Neural cell (in vitro differentiated cells): ENCODE measurements around the gene FHOD3. TPM values are rescaled to one million over a fixed set of nuclear protein-coding genes. Genes with fewer than 3 reads are reported as not detected.

Experiments used
- H2AFZ ChIP-seq: fragments of 200-600, 300-800 bp; sonication (generic), shearing (Covaris generic); 2 replicates; pipeline ENCODE4 v1.6.0; 2014; ENCODE audit warnings: low read depth, mild to moderate bottlenecking, antibody characterized with exemption, low read length, moderate library complexity
- H3F3A ChIP-seq: fragments of 200-600 bp; shearing (Covaris generic); 2 replicates; pipeline ENCODE4 v1.6.1; 2016; ENCODE audit warnings: mild to moderate bottlenecking, moderate library complexity, mixed read lengths, antibody characterized with exemption, low read length; ENCODE audit not compliant: insufficient read depth, poor library complexity, severe bottlenecking
- H3K27ac ChIP-seq: fragments of 200-600, 300-800 bp; sonication (generic), shearing (Covaris generic); 2 replicates; pipeline ENCODE4 v1.5.1; 2014; ENCODE audit warnings: mild to moderate bottlenecking, low read length, moderate library complexity
- H3K27me3 ChIP-seq: fragments of 300-800, 200-600 bp; sonication (generic), shearing (Covaris generic); 2 replicates; pipeline ENCODE4 v1.6.0; 2014; ENCODE audit warnings: mild to moderate bottlenecking, low read depth, low read length, moderate library complexity; ENCODE audit not compliant: insufficient read depth
- H3K36me3 ChIP-seq: fragments of 300-800, 200-600 bp; sonication (generic), shearing (Covaris generic); 2 replicates; pipeline ENCODE4 v1.5.1; 2014; ENCODE audit warnings: mild to moderate bottlenecking, antibody characterized with exemption, low read length, moderate library complexity; ENCODE audit not compliant: insufficient read depth
- H3K4me2 ChIP-seq: fragments of 300-800, 200-600 bp; sonication (generic), shearing (Covaris generic); 2 replicates; pipeline ENCODE4 v1.6.0; 2014; ENCODE audit warnings: mild to moderate bottlenecking, low read length
- H3K4me3 ChIP-seq: fragments of 300-800, 200-600 bp; sonication (generic), shearing (Covaris generic); 2 replicates; pipeline ENCODE4 v1.5.1; 2014; ENCODE audit warnings: mild to moderate bottlenecking, low read length, moderate library complexity
- H3K79me2 ChIP-seq: fragments of 200-600 bp; shearing (Covaris generic); replicated peaks from 2 replicates; pipeline ENCODE4 v1.6.0; 2014; ENCODE audit warnings: mild to moderate bottlenecking, low read length, moderate library complexity; ENCODE audit not compliant: insufficient read depth
- H3K9ac ChIP-seq: fragments of 300-800, 200-600 bp; sonication (generic), shearing (Covaris generic); 2 replicates; pipeline ENCODE4 v1.6.1; 2016; ENCODE audit warnings: mild to moderate bottlenecking, low read length, mixed read lengths
- H3K9me2 ChIP-seq: fragments of 200-600 bp; shearing (Covaris generic); 2 replicates; pipeline ENCODE4 v1.6.1; 2016; ENCODE audit warnings: mild to moderate bottlenecking, low read length, mixed read lengths; ENCODE audit not compliant: insufficient read depth
- H3K9me3 ChIP-seq: fragments of 200-600, 300-800 bp; sonication (generic), shearing (Covaris generic); 2 replicates; pipeline ENCODE4 v1.6.1; 2016; ENCODE audit warnings: mild to moderate bottlenecking, mixed run types, low read length, moderate library complexity, mixed read lengths
- H4K20me1 ChIP-seq: fragments of 200-600 bp; shearing (Covaris generic); 2 replicates; pipeline ENCODE4 v1.6.1; 2016; ENCODE audit warnings: mild to moderate bottlenecking, mixed run types; ENCODE audit not compliant: insufficient read depth
- EP300 ChIP-seq: fragments of 450-650 bp; conservative IDR thresholded peaks from 2 replicates; pipeline ENCODE4 v1.6.1; 2014; ENCODE audit warnings: antibody characterized with exemption, mild to moderate bottlenecking, moderate library complexity; ENCODE audit not compliant: poor library complexity, severe bottlenecking
- EZH2 ChIP-seq: fragments of 200-600, 300-800 bp; shearing (Covaris generic), sonication (generic); IDR thresholded peaks from 2 replicates; pipeline ENCODE4 v1.6.1; 2014; ENCODE audit warnings: antibody characterized with exemption, low read length, borderline replicate concordance, mild to moderate bottlenecking; ENCODE audit not compliant: insufficient read depth, poor library complexity, severe bottlenecking
- MXI1 ChIP-seq: fragments of 450-650 bp; conservative IDR thresholded peaks from 2 replicates; pipeline ENCODE4 v1.6.1; 2014; ENCODE audit warnings: antibody characterized with exemption, mild to moderate bottlenecking; ENCODE audit not compliant: poor library complexity, severe bottlenecking
- POLR2AphosphoS5 ChIP-seq: IDR thresholded peaks from 2 replicates; pipeline ENCODE4 v1.6.1; 2012
- RAD21 ChIP-seq: fragments of 450-650 bp; conservative IDR thresholded peaks from 2 replicates; pipeline ENCODE4 v1.6.1; 2014; ENCODE audit warnings: antibody characterized with exemption, mild to moderate bottlenecking, moderate library complexity
- SMC3 ChIP-seq: fragments of 450-650 bp; conservative IDR thresholded peaks from 2 replicates; pipeline ENCODE4 v1.6.1; 2014; ENCODE audit warnings: antibody characterized with exemption, mild to moderate bottlenecking, moderate library complexity; ENCODE audit not compliant: poor library complexity
- TAF1 ChIP-seq: IDR thresholded peaks from 2 replicates; pipeline ENCODE4 v1.6.1; 2012; ENCODE audit warnings: low read depth
- polyA plus RNA-seq: library from polyadenylated mRNA; depleted of rRNA; stranded (reverse); fragments of >200 nt; gene quantifications from 2 replicates; pipeline ENCODE4 v1.2.3, GENCODE V29; 2014
- TF ChIP-seq, protein P1 (sequence below): IDR thresholded peaks from 2 replicates; pipeline ENCODE4 v1.6.1; 2012; ENCODE audit warnings: borderline replicate concordance
- TF ChIP-seq, protein P2 (sequence below): fragments of 450-650 bp; IDR thresholded peaks from 2 replicates; pipeline ENCODE4 v1.5.1; 2014; ENCODE audit warnings: antibody characterized with exemption, mild to moderate bottlenecking, moderate library complexity; ENCODE audit not compliant: poor library complexity, severe bottlenecking

Gene FHOD3
- polyA plus RNA-seq, 1 donor from 2014 or later: 19.4 TPM

DNA sequence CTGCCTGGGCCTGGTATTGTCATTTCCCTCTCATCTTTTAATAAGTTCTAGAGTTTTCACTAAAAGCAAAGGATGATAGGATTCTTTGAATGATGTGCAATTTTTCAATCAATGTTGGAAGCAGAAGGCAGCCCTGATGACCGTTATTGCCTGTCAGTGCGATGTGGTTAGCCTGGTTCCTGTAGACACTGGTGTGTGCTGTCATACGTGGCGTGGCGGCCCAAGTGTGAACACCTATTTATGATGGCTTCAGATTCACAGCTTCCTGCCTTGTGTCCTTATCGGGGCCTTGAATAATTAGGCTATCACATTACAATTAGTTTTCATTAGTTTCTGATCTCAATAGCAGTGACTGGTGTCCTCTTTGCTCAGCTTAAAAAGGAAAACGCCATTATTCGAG is 312.7 kb downstream of the FHOD3 start:
- H3K9ac ChIP-seq: no peak overlapping the region
- no peaks in the 10 kb centered on the region for H4K20me1 ChIP-seq
- no peak overlapping the region for H3K27ac ChIP-seq
- TF ChIP-seq, protein P1, sequence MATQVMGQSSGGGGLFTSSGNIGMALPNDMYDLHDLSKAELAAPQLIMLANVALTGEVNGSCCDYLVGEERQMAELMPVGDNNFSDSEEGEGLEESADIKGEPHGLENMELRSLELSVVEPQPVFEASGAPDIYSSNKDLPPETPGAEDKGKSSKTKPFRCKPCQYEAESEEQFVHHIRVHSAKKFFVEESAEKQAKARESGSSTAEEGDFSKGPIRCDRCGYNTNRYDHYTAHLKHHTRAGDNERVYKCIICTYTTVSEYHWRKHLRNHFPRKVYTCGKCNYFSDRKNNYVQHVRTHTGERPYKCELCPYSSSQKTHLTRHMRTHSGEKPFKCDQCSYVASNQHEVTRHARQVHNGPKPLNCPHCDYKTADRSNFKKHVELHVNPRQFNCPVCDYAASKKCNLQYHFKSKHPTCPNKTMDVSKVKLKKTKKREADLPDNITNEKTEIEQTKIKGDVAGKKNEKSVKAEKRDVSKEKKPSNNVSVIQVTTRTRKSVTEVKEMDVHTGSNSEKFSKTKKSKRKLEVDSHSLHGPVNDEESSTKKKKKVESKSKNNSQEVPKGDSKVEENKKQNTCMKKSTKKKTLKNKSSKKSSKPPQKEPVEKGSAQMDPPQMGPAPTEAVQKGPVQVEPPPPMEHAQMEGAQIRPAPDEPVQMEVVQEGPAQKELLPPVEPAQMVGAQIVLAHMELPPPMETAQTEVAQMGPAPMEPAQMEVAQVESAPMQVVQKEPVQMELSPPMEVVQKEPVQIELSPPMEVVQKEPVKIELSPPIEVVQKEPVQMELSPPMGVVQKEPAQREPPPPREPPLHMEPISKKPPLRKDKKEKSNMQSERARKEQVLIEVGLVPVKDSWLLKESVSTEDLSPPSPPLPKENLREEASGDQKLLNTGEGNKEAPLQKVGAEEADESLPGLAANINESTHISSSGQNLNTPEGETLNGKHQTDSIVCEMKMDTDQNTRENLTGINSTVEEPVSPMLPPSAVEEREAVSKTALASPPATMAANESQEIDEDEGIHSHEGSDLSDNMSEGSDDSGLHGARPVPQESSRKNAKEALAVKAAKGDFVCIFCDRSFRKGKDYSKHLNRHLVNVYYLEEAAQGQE: no peak
- TF ChIP-seq EP300: no peak
- no peak for TF ChIP-seq MXI1
- no peak for TF ChIP-seq RAD21
- TF ChIP-seq, protein P2, sequence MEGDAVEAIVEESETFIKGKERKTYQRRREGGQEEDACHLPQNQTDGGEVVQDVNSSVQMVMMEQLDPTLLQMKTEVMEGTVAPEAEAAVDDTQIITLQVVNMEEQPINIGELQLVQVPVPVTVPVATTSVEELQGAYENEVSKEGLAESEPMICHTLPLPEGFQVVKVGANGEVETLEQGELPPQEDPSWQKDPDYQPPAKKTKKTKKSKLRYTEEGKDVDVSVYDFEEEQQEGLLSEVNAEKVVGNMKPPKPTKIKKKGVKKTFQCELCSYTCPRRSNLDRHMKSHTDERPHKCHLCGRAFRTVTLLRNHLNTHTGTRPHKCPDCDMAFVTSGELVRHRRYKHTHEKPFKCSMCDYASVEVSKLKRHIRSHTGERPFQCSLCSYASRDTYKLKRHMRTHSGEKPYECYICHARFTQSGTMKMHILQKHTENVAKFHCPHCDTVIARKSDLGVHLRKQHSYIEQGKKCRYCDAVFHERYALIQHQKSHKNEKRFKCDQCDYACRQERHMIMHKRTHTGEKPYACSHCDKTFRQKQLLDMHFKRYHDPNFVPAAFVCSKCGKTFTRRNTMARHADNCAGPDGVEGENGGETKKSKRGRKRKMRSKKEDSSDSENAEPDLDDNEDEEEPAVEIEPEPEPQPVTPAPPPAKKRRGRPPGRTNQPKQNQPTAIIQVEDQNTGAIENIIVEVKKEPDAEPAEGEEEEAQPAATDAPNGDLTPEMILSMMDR: no peak
- no peak for TF ChIP-seq POLR2AphosphoS5
- TF ChIP-seq EZH2: no peak
- TF ChIP-seq SMC3: no peak
- no peak for TF ChIP-seq TAF1
- no peaks in the 10 kb centered on the region for H3K27me3 ChIP-seq
- H3F3A ChIP-seq: no peaks in the 10 kb centered on the region
- no peak overlapping the region for H3K4me2 ChIP-seq
- no peaks in the 10 kb centered on the region for H3K9me2 ChIP-seq
- no peak overlapping the region for H3K4me3 ChIP-seq
- peaks cover 7% of the 10 kb centered on the region for H3K36me3 ChIP-seq
- no peak overlapping the region for H2AFZ ChIP-seq
- H3K9me3 ChIP-seq: no peaks in the 10 kb centered on the region
- no peaks in the 10 kb centered on the region for H3K79me2 ChIP-seq

DNA sequence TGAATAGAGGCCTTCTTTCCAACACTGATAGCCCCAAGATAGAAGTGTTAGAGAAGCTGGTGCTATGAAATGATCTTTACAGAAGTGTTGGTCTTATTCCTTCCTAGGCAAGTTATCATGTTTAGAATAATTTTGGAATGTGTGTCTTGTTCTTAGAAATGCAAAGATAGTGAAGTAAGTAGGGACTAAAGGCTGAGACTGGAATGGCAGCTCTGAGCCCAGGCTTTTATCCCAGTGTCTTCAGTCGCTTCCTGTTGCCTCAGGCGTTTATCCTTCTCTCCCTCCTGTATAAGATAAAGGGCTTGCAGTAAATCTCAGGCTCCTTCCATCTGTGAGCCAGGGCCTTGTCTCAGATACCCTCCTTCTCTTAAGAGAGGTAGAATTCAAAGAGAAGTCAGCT is 313.1 kb downstream of the FHOD3 start:
- Histone ChIP-seq H3K27me3 (no peaks in the 10 kb centered on the region), H3K4me3 (no peak overlapping the region), H3K36me3 (peaks cover 7% of the 10 kb centered on the region), H3K79me2 (no peaks in the 10 kb centered on the region), H3K27ac (no peak overlapping the region), H3K9me2 (no peaks in the 10 kb centered on the region), H2AFZ (no peak overlapping the region), H3K9me3 (no peaks in the 10 kb centered on the region), H4K20me1 (no peaks in the 10 kb centered on the region), H3K4me2 (no peak overlapping the region), H3K9ac (no peak overlapping the region), H3F3A (no peaks in the 10 kb centered on the region)
- no peak for TF ChIP-seq RAD21
- TF ChIP-seq, protein P1: no peak
- TF ChIP-seq POLR2AphosphoS5: no peak
- no peak for TF ChIP-seq EP300
- no peak for TF ChIP-seq MXI1
- TF ChIP-seq SMC3: no peak
- TF ChIP-seq, protein P2: no peak
- TF ChIP-seq EZH2: no peak
- TF ChIP-seq TAF1: no peak
